ENCODE measurements around the gene TMEM203.

- TF ChIP-seq CTCF (IDR thresholded peaks at IDR 0.05; ENCODE audit: insufficient read depth, low read length) (no peak), POLR2AphosphoS5 (IDR thresholded peaks at IDR 0.05; ENCODE audit: low read depth) (no peak), SPI1 (IDR thresholded peaks at IDR 0.05; ENCODE audit: borderline replicate concordance, low read depth) (no peak), REST (IDR thresholded peaks at IDR 0.05; ENCODE audit: insufficient replicate concordance, low read depth) (no peak), GABPA (IDR thresholded peaks at IDR 0.05; ENCODE audit: low read depth) (no peak)
Measured at GRCh38 chr9:137192859-137193258, 12.6 kb downstream of the TMEM203 start.

Data from HL-60 (cell line).